ENCODE data around the gene BRD7. TPM values are rescaled to one million over a fixed set of nuclear protein-coding genes. Genes with fewer than 3 reads are reported as not detected.
A peak's percentile ranks its signal among the peaks of the same experiment; 100 is the strongest.

Gene BRD7
- total RNA-seq, 4 donors from 2014 or later: 27.8 to 46.2 (median 36.8) TPM

GRCh38 chr16:50276326-50276640 lies 92.5 kb downstream of the BRD7 start:
- no peak for DNase-seq
- TF ChIP-seq POLR2A (IDR thresholded peaks at IDR 0.05): no peak
- TF ChIP-seq CTCF (IDR thresholded peaks at IDR 0.05): no peak
- H3K4me3 ChIP-seq: no peak overlapping the region
- H3K4me1 ChIP-seq: peaks cover 0 to 58% (median 36%) of the 10 kb centered on the region in 4 donors
- H3K36me3 ChIP-seq: no peaks in the 10 kb centered on the region
- H3K27ac ChIP-seq: peak overlapping the region in 2 of 4 donors; percentile 89 to 93
- no peaks in the 10 kb centered on the region for H3K27me3 ChIP-seq
- H3K9me3 ChIP-seq: no peaks in the 10 kb centered on the region

GRCh38 chr16:50275428-50276325 lies 93.1 kb downstream of the BRD7 start:
- no peaks in the 10 kb centered on the region for H3K9me3 ChIP-seq
- TF ChIP-seq CTCF (IDR thresholded peaks at IDR 0.05) (no peak), POLR2A (IDR thresholded peaks at IDR 0.05) (no peak)

GRCh38 chr16:50275098-50275415 lies 93.7 kb downstream of the BRD7 start:
- no peaks in the 10 kb centered on the region for H3K36me3 ChIP-seq
- H3K27me3 ChIP-seq: no peaks in the 10 kb centered on the region
- peak overlapping the region; percentile 35 to 46 (median 42) for H3K4me3 ChIP-seq
- peaks cover 0 to 48% (median 30%) of the 10 kb centered on the region in 4 donors for H3K4me1 ChIP-seq
- H3K9me3 ChIP-seq: no peaks in the 10 kb centered on the region
- TF ChIP-seq CTCF (IDR thresholded peaks at IDR 0.05) (no peak), POLR2A (IDR thresholded peaks at IDR 0.05) (no peak)
- H3K27ac ChIP-seq: peak overlapping the region; percentile 80 to 93 (median 86)
- peak in 2 of 3 donors; percentile 42 to 45 for DNase-seq

More at GRCh38 chr16:50275428-50276325, 93.1 kb downstream of the BRD7 start:
- peak in 1 of 3 donors; percentile 43 for DNase-seq
- peaks cover 0 to 52% (median 32%) of the 10 kb centered on the region in 4 donors for H3K4me1 ChIP-seq
- peak overlapping the region in 3 of 4 donors; percentile 80 to 93 (median 89) for H3K27ac ChIP-seq
- peak overlapping the region in 2 of 4 donors; percentile 43 to 46 for H3K4me3 ChIP-seq
- no peaks in the 10 kb centered on the region for H3K36me3 ChIP-seq
- H3K27me3 ChIP-seq: no peaks in the 10 kb centered on the region

- Histone ChIP-seq H3K27me3 (no peaks in the 10 kb centered on the region), H3K4me3 (peak overlapping the region; percentile 35 to 46 (median 42)), H3K4me1 (peaks cover 0 to 46% (median 27%) of the 10 kb centered on the region in 4 donors), H3K27ac (peak overlapping the region; percentile 80 to 93 (median 86)), H3K36me3 (no peaks in the 10 kb centered on the region), H3K9me3 (no peaks in the 10 kb centered on the region)
- TF ChIP-seq CTCF (IDR thresholded peaks at IDR 0.05) (no peak), POLR2A (IDR thresholded peaks at IDR 0.05) (no peak)
- peak in 2 of 3 donors; percentile 81 to 82 for DNase-seq
These were observed 94.3 kb downstream of the BRD7 start for GRCh38 chr16:50274326-50275097.

- H3K27ac ChIP-seq: peak overlapping the region; percentile 80 to 93 (median 86)
- no peak for TF ChIP-seq POLR2A (IDR thresholded peaks at IDR 0.05)
- TF ChIP-seq CTCF (IDR thresholded peaks at IDR 0.05): no peak
These were observed 94.9 kb downstream of the BRD7 start for GRCh38 chr16:50273888-50274325.

More at GRCh38 chr16:50273888-50274325, 94.9 kb downstream of the BRD7 start:
- peak overlapping the region; percentile 35 to 46 (median 42) for H3K4me3 ChIP-seq
- H3K9me3 ChIP-seq: no peaks in the 10 kb centered on the region
- H3K36me3 ChIP-seq: no peaks in the 10 kb centered on the region
- H3K27me3 ChIP-seq: no peaks in the 10 kb centered on the region
- H3K4me1 ChIP-seq: peaks cover 0 to 40% (median 24%) of the 10 kb centered on the region in 4 donors
- DNase-seq: peak; percentile 51 to 81 (median 81)

Measured in Peyer's patch (tissue), 4 donors.